Stimulated activated CD4-positive, alpha-beta T cell treated with anti-CD3 and anti-CD28 coated beads, Interleukin-4, amount 100 ng/mL, for 24 hours (primary cell): ENCODE data around the gene TUFM.
"Not testable (repeated sequence)": the region's sequence is repeated elsewhere in the genome, so short reads cannot be mapped to it uniquely, and the experiment has no call there.

Experiments
- DNase-seq: peaks from one replicate; pipeline ENCODE4 v3.0.0-alpha.2; 2020

TUFM gene

DNA sequence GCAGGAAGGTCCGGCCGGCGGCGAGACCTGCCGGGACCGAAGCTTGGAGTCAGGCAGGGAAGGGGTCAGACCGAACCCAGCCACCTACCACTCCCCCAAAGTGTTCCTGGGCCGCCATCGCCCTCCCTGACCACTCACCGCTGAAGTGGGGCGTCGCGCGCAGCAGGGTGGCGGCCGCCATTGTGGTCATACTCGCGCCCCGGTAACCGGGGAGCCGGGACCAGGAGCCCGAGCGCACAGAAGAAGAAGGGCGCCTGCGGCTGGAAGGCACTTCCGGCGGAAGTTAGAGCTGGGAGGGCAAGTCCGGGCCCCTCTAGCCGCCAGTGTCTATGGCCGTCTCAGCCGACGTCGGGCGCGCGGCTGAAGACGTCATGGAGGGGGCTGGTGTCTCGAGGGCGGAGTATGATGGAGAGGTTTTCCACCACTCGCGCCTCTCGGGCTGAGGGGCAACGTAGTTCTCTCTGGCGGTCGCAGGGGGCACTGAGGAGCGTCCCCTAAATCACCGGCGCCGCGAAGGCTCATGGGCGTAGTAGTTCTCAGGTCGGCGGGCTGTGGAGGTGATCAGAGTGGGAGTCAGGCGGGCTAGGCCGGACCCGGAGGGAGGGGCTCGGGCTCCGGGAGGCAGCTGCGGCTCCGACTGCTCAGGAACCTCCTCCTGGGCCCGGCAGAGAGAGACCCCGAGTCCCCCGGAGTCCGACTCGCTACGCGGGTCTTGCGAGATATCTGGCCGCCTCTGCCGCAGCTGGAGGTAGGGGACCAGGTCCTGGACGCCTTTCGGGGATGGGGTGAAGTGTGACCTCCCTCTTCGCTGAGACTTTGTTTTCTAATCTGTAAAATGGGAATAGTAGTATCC, at the start of gene TUFM:
TUFM (minus strand) TSS at position 269 of the 853 bp plus-strand sequence; CDS start at position 190, 79 bp downstream.
- peak; percentile 98 for DNase-seq

DNA sequence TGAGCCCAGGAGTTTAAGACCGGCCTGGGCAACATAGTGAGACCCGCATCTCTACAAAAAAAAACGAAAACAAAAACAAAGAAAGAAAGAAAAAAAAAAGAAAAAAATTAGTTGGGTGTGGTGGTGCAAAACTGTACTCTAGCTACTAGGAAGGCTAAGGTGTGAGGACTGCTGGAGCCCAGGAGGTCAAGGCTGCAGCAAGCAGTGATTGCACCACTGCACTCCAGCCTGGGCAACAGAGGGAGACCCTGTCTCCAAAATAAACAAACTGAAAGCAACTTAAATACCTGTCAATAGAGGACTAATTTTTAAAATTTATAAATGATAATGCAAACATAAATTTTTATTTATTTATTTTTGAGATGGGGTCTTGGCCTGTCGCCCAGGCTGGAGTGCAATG, 49.5 kb upstream of the TUFM start:
- no peak for DNase-seq

DNA sequence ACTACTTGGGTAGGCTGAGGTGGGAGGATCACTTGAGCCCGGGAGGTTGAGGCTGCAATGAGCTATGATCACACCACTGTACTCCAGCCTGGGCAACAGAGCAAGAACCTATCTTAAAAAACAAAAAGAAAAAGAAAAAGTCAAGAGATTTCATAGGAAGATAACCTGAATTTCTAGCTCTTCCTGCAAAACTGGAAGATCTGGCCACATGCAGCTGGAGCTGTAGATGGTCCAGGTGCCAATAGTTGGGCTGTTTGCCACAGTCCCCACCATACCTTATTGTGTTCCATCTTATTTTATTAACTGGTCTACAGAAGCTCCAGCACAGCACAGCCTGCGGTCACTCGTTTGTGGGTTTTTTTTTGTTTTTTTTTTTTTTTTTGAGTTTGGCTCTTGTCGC, 47.1 kb upstream of the TUFM start:
- DNase-seq, result no peak

DNA sequence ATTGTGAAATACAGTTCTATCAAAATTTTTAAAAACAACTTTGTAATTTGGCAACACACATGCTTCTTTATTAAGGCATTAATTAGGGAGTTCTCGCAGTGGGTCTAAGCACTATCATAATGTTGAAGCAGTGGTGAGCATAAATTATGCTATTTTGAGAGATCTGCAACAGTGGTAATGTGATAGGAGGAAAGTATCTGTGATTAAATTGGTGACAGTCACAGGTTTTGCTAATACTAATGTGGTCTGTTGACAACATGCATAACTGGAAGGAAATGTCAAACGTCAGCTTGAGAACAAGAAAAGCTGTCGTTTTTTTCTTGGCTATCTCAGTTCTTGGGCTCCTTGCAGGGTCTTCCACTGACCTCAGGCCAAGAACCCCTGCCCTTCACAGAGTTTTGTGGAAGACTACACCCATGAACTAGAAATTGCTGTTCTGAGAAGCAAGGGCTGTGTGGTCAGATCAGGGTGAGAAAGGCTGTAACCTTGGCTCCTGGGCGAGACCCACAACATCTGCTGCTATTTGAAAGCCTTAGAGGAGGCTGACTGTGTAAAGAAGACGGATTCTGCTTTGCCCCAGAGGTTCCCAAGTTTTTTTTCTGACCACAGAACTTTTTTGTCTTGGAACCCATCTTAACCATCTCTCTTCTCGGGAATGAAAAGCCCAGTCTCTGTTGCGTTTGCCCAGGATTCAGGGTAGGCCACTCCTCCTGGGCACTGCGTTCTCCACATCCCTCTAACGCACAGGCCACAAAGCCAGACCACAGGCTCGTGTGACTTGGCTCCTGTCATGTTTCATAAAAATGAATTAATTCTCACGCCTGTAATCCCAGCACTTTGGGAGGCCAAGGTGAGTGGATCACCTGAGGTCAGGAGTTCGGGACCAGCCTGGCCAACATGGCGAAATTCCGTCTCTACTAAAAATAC, 46.1 kb upstream of the TUFM start:
- no peak for DNase-seq

DNA sequence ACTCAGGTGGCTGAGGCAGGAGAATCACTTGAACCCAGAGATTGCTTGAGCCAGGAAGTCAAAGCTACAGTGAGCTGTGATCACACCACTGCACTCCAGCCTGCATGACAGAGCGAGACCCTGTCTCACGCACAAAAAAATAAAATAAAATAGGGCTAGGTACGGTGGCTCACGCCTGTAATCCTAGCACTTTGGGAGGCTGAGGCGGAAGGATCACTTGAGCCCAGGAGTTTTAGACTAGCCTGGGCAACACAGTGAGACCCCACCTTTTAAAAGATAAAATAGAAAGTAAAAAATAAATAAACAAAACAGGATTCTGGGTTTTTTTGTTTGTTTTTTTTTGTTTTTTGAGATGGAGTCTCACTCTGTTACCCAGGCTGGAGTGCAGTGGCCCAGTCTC, 44.2 kb upstream of the TUFM start:
- not testable (repeated sequence) for DNase-seq

DNA sequence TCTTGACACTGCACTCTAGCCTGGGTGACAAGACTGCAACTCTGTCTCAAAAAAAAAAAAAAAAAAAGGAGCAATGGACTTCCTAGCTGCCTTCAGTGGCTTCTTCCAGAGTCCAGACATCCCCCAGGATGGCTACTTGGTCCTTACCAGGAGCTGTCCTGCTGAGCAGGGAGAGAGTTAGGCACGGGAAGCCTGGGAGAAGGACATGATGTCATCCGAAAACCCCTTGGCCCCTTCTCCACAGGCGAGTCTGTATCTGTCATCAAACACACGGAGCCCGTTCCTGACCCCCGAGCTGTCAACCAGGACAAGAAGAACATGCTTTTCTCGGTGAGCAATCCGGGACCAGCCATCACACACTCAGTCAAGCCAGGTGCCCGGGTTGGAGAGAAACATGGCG, 40.8 kb upstream of the TUFM start:
- no peak for DNase-seq

DNA sequence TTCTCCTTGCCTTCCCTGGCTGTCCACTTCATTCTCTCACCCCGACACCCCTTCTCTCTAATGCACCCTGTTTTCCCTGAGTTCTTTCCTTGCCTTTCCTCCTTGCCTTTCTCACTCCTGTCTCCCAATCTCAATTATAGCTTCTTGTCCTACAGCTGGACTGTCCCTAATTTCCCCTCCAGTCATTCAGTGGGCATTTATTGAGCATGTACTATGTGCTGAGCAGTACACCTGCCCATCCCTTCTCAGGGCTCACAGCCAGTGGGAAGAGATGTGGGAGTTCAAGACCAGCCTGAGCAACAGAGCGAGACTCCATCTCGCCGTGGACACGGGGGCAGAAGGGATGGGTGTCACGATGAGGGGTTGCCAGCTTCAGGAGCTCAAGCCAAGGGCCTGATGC, 37.9 kb upstream of the TUFM start:
- DNase-seq, result no peak

DNA sequence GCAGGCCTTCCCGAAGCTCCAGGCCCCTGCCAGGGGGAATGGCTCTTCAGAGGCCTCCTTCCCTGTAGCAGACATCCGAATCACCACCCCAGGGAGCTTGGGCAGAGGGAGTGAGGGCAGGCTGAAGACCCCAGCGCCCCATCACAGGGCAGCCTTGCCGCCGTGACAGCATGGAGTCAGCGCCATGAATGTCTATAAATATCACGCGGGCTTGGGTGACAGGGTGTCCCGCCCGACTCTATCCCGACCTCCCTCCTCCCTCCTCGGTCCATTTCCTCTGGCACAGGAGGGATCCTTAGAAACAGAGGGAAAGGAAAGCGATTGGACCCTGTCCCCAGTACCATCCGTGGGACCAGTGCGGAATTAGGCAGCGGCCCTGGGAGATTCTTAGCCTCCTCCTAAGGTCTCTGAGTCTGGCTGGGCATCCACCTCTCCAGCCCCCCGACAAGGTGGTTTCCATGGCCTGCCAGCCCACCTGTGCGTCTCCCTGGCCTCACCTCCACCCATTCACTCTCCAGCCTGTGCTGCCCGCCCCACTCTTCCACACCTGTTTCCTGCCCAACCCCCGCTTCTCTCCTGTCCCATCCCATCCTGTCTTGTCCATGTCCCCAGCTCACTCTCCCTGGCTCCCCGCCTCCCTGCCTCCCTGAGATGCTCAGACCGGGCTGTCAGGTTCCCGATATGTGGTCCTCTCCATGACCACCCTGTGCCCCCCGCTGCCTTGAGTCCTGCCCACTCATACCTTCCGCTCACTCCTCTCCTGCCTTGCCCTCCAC, 37.3 kb upstream of the TUFM start:
- DNase-seq, result no peak

DNA sequence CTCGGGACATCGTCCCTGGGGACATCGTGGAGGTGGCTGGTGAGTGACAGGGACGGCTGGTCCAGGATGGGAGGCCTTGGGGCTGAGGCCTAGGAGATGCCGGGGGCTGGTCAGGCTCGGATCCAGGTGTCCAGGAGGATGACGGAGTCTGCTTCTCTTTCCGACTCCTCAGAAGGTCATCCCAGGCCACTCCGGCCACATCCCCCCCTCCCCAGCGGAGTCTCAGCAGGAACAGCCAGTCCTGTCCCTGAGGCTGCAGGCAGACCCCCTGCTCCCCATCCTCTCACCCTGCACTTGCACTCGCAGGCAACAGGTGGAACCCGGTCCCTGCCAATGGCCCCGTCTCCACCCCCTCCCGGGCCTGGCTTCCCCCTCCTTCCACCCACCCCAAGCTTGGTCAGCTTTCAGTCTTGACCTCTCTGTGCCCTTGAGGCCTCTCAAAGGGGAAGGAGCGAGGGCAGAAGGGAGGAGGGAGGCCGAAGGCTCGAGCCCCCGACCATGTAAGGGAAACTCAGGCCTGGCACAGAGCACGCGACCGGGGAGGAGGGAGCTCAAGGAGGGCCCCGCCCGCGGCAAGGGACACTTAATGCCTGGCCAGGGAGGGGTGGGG, 36.5 kb upstream of the TUFM start:
- DNase-seq, result no peak

DNA sequence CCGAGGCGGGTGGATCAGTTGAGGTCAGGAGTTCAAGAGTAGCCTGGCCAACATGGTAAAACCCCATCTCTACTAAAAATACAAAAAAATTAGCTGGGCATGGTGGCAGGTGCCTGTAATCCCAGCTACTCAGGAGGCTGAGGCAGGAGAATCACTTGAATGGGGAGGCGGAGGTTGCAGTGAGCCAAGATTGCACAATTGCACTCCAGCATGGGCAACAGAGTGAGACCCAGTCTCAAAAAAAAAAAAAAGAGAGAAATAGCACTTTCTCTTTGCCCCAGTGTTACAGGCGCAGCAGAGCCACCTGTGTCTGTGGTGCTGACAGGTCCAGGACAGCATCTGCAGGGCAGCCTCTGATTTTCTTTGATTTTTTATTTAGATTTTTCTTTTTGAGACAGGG, 35.4 kb upstream of the TUFM start:
- DNase-seq, result not testable (repeated sequence)

DNA sequence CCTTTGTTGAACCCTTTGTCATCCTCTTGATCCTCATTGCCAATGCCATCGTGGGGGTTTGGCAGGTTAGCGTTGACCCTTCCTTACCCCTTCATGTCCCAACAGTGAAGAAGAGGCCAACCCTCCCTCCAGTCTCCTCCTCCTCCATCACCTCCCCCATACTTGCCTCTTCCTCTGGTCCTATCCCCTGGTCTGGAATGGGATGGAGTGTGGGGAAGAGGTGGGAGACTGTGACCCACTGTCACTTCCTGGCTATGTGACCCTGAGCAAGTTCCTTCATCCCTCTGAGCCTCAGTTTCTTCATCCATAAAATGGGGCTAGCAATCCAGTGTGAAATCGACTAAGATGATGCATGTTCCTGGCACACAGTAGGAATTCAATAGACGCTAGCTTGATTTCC, 34.8 kb upstream of the TUFM start:
- DNase-seq, result no peak

DNA sequence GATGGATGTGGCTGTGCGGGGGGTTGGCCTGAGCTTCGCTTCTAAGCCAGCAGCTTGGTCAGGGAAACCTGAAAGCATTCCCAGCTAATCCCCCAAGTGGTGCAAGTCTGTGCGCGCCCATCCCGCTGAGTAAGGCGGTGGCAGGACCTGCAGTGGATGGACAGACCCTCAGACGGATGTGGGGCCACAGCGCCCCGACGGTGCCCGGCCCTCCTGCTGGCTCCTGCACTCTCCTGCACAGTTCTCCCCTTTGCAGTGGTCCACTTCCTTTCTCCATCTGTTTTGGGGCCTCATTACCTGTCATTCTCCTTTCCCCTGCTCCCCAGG, 34.4 kb upstream of the TUFM start:
- DNase-seq, result no peak

DNA sequence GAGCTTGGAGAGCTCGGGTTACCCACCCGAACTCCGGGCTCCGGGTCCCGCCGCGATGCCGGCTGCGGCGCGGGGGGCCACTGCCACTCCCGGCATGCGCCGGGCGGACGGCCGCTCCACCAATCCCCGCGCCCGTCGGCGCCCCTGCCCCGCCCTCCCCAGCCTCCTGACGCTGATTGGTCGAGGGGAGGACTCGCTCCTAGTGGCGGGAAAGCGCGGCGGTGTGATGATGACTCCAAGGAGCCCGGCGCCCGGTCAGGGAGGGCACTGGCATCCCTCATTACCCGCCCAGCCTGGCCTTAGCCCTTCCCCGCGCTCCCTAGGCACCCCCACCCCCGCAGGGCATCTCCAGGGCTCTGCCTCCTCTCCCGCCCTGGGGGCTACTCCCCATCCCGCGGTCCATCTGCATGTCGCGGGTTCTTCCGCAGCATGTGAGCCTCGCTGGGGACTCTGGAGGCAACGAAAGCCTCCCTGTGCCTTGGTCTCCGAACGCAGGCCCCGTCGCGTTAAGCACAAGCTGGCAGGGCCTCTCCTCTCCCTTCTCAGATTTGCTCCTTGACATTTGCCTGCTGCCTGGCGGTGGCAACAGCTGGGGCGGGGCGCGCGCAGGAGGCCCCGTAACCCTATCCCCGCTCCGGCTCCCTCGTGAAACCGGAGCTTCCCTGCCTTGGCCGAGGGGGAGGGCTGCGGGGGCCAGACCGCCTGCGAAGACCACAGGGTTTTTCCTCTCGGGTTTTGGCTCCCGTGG, 33.9 kb upstream of the TUFM start:
- peak; percentile 92 for DNase-seq

DNA sequence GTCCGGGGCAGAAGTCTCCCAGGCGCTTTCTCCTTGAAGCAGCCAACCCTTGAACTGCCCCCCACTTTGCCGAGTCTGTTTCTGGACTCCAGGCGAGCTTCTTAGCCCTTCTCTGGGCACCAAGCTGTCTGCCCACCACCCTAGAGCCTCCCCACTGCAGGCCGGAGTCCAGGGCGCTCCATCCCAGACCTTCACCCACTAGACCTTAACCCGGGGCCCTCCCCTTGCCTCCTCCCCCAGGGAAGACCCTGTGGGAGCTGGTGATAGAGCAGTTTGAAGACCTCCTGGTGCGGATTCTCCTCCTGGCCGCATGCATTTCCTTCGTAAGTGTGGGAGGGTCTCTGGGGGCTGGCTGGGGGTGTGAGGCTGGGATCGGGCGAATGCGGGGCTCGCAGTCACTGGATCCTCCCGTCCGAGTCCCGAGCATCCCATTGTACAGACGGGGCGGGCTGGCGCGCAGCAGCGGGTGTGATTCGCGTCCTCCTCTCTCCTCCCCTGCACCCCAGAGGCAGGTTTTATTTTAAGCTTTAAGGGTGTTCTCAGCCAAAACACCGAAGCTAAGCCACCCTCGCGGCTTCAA, 33.2 kb upstream of the TUFM start:
- DNase-seq, result no peak

DNA sequence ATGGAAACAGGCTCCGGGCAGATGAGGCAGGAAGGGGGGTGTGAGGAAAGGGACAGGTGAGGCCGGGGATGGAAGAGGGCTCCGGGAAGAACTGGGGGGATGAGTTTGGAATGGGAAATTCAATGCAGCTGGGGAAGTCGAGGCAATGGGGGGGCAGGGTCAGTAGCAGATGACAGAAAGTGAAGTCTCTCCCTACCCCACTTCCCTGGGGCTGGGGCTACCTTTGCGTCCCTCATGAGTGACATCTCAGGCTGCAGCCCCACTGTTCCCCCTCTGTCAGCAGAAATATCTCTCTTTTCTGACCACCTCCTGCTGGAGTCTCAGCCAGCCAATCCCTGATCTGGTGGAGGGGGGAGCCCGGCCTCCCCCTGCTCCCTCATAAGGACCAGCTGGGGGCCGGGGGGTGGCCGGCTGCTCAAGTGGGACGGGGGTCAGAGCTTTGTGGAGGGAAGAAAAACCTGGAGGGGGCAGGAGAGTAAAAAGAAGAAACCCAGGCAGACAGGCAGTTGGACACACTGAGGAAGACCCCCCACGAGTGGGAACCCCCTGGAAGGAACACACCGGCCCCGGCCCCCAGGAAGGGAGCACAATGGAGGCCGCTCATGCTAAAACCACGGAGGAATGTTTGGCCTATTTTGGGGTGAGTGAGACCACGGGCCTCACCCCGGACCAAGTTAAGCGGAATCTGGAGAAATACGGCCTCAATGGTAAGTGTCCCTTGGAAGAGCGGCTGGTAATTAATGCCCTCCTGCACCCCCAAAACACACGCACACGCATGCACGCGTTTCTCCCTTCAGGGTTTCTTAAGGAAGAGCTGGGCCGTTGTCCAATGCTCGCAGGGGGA, 32.2 kb upstream of the TUFM start, which contains the start of gene ATP2A1:
ATP2A1 (plus strand) TSS at position 406 of the 844 bp plus-strand sequence; CDS start at position 590, 184 bp downstream.
- DNase-seq, result no peak

DNA sequence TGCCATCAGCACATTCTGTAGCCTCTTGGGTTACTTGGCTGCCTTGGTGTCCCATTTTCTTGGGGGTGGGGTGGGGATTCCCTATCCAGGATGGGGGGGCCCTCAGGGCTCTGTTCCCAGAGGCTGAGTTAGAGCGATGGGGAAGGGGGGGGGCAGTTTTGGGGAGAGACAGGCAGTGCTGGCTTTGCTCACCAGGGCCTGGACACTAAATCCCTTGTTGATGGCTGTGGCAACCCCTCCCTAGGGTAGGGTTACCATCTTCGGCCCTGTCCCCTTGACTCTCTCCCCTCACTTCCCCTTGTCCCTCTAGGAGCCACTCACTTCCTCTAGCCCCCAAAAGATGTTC, 31.5 kb upstream of the TUFM start:
- no peak for DNase-seq

DNA sequence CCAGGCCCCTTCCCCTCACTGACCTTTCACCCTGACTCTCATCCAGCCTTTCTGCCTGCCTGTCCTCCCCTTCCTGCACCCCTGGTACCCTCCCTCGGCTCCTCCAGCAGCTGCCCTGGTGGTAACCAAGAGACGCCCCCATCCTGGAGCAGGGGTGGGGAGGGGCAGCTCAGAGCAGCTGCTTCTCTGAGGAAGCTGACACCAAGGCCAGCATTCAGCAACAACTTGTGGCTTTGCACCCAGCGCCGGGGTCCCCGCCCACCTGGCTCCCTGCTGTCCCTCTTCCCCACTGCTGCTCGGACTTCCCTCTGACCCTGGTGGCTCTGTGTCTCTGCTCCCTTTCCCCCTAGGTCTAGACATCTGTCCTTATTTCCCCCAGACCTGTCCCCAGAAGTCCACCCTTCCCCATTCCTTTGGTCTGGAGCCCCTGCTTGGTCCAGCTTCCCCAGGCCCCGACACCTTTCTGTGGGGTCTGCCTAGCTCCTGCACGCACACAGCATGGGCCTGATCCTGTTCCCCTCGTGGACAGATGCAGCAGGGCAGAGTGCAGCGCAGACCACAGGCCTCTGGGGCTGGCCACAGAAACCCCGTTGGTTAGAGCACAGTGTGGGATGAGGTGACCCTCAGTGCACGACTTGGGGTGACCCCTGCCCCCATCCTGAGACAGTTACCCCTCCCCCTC, 31.0 kb upstream of the TUFM start:
- DNase-seq, result no peak

DNA sequence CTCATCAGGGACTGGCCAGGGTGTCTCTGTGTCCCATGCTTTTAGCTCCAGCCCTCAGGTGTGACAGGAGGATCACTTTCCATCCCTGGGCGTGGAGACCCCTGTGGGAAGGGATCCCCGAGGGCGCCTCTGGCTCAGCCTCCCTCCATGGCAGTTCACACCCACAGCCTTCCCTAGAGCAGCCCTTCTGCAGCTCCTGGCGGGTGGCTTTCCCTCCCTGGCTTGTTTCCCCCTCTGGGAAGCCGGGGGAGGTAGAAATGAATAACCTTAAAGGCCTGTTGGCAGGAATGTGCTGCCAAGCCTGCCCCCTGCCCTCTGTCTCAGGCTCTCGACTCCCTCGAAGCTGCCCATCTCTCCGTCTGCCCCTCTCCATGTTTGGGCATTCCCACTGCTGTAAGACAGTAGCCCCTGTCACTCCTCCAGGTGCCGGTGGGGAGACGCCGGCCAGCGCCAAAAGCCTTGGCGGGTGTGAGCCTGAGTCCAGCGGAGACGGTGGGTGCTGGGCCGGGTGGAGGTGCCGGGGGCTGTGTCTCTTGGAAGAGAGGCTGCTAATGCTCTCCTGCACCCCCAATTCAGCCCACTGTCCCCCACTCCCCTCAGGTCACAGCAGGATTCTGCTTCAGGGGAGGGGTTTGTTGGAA, 30.0 kb upstream of the TUFM start:
- DNase-seq, result no peak
